Right lobe of liver (tissue), 6 donors: ENCODE results near the gene WASHC3. TPM values are rescaled to one million over a fixed set of nuclear protein-coding genes. Genes with fewer than 3 reads are reported as not detected.

ENCODE experiments used
- ATAC-seq, 4 donors: fragments of 200-7000 bp; cut with Tn5 transposase; one replicate each; pipeline ENCODE4 v1.9.1; 2020; ENCODE audit warnings: mild to moderate bottlenecking in 4 of 4, moderate library complexity in 4 of 4
- DNase-seq, 3 donors: peaks; one replicate each; pipeline ENCODE4 v3.0.0-alpha.2; 2020
- H3K27ac ChIP-seq, 3 donors: fragments of 200-600 bp; one replicate each; pipeline ENCODE4 v1.8.0; 2022
- H3K27me3 ChIP-seq, 2 donors: fragments of 200-600 bp; one replicate each; pipeline ENCODE4 v1.8.0; 2022
- H3K36me3 ChIP-seq, 4 donors: fragments of 200-600 bp; sonication (generic) in 1 of 4; one replicate each; pipeline versions ENCODE4 v1.5.1 to v1.8.0; 2017 to 2022; ENCODE audit warnings: control low read depth in 1 of 4
- H3K4me1 ChIP-seq, 4 donors: fragments of 200-600 bp; sonication (generic) in 1 of 4; one replicate each; pipeline versions ENCODE4 v1.5.1 to v1.8.0; 2017 to 2022; ENCODE audit warnings: control low read depth in 1 of 4
- H3K4me3 ChIP-seq, 3 donors: fragments of 200-600 bp; one replicate each; pipeline ENCODE4 v1.8.0; 2022
- H3K9me3 ChIP-seq, 4 donors: fragments of 200-600 bp; sonication (generic) in 1 of 4; one replicate each; pipeline versions ENCODE4 v1.5.1 to v1.8.0; 2017 to 2022; ENCODE audit warnings: control low read depth in 1 of 4
- POLR2A ChIP-seq: fragments of 450-650 bp; IDR thresholded peaks from one replicate; pipeline ENCODE4 v1.6.1; 2017; ENCODE audit warnings: antibody characterized with exemption, mild to moderate bottlenecking
- WGBS: methylation state at CpG from one replicate; pipeline ENCODE4 v1.1.6; 2018; ENCODE audit warnings: low coverage, low lambda C conversion rate; ENCODE audit not compliant: insufficient coverage; ENCODE audit errors: missing lambda C conversion rate; 5-methylcytosine and 5-hydroxymethylcytosine counted together
- intact Hi-C, 2 donors: fragments of 100-400 bp; cut with DNase I; formaldehyde crosslinking; loops; one replicate each; pipeline versions ENCODE4 v1.11.2 to v1.14.1; 2022
- total RNA-seq, 6 experiments: library from RNA; depleted of rRNA in 2 of 6; stranded (reverse); fragments of >200 nt in 2 of 6; fragmentation: NEBNext Ultra II Directional in 3 of 6; extraction: Animal tissue kit (Norgen Biotek cat#: 25700) in 3 of 6; gene quantifications; one replicate each; pipeline versions ENCODE4 v1.1.0 to v1.2.4, GENCODE V29; 2016 to 2023
- TF ChIP-seq, protein P1 (sequence below), 4 donors: fragments of 200-600 bp in 3 of 4; fragments of 450-650 bp in 1 of 4; IDR thresholded peaks; one replicate each; pipeline versions ENCODE4 v1.5.1 to v1.8.0; 2016 to 2022; ENCODE audit warnings: antibody characterized with exemption in 4 of 4, mild to moderate bottlenecking in 2 of 4
- donor health status: DM: no; HTN: yes; CAD: no.
- donor health status: DM: no; HTN: no; CAD: no.
- donor health status: DM: no; HTN: no; CAD: no.
- donor health status: DM: no; HTN: yes; CAD: no.
- donor health status: DM: no; HTN: yes; CAD: no.

The WASHC3 gene
- total RNA-seq, 6 experiments from 2014 or later: 13.0 to 35.3 (median 22.6) TPM

DNA sequence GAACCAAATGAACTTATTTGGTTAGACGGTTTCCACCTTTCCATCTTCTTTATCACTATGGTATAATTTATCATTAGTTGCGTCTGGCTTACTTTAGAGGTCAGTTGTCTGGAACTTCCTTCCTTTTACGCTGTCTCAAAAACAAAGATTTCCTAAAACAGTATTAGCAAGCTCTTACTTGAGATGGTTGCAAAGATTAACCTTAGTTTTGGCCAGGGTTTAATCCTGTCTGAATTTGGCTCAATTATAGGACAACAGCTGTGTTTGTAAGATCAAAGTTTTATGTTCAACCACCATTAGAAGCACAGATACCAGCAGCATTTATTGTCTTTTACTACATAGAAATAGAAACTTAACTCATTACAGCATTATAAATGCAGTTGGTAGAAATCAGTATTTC is 7.9 kb upstream of the WASHC3 start:
- WGBS: 27% methylated on average over 3 of the region's 3 CpGs
- no peaks in the 10 kb centered on the region for H3K36me3 ChIP-seq
- peak overlapping the region in 1 of 3 donors; percentile 3 for H3K27ac ChIP-seq
- ATAC-seq (peak; percentile 47 to 79 (median 60)), DNase-seq (no peak)
- peaks cover 0 to 12% (median 0%) of the 10 kb centered on the region in 4 donors for H3K4me1 ChIP-seq
- no peak for TF ChIP-seq POLR2A
- TF ChIP-seq, protein P1, sequence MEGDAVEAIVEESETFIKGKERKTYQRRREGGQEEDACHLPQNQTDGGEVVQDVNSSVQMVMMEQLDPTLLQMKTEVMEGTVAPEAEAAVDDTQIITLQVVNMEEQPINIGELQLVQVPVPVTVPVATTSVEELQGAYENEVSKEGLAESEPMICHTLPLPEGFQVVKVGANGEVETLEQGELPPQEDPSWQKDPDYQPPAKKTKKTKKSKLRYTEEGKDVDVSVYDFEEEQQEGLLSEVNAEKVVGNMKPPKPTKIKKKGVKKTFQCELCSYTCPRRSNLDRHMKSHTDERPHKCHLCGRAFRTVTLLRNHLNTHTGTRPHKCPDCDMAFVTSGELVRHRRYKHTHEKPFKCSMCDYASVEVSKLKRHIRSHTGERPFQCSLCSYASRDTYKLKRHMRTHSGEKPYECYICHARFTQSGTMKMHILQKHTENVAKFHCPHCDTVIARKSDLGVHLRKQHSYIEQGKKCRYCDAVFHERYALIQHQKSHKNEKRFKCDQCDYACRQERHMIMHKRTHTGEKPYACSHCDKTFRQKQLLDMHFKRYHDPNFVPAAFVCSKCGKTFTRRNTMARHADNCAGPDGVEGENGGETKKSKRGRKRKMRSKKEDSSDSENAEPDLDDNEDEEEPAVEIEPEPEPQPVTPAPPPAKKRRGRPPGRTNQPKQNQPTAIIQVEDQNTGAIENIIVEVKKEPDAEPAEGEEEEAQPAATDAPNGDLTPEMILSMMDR (IDR thresholded peaks at IDR 0.05): no peak
- intact Hi-C loops: no loop called here
- H3K4me3 ChIP-seq: no peak overlapping the region
- H3K9me3 ChIP-seq: no peaks in the 10 kb centered on the region
- no peaks in the 10 kb centered on the region for H3K27me3 ChIP-seq

DNA sequence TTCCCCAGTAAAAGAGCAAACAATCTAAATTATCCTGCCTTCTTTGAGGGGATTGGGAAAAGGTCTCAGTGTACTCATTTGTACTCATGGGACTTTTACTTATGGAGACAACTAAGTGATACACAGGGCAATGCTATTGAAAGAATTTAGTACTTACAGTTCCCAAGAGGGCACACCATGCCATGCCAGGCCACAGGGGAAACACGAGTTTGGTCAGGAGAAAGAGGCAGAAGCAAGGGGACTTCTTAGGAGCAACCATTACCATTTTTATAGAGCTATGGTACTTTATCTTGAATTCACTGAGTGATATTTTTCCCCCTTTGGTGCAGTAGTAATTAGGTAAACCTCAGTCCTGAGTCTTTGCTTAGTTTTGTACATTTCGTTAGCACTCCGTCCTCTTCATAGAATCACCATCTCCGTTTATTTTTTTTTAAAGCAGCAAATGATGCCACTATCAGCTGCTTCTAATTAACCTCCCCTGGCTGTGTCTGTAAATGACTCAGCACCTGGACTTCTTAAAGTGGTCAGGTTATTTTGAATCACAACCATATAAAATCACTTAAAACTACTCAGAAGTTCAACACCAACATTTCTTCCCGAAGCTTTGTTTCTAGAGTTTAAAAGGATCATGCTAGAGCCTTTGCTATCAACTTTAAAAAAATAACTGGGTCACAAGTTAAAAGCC is 5.9 kb upstream of the WASHC3 start:
- Histone ChIP-seq H3K4me1 (peaks cover 0 to 12% (median 0%) of the 10 kb centered on the region in 4 donors), H3K27me3 (no peaks in the 10 kb centered on the region), H3K36me3 (no peaks in the 10 kb centered on the region), H3K9me3 (no peaks in the 10 kb centered on the region), H3K27ac (no peak overlapping the region), H3K4me3 (no peak overlapping the region)
- no peak for TF ChIP-seq POLR2A
- TF ChIP-seq, protein P1 (IDR thresholded peaks at IDR 0.05): no peak
- WGBS: 73% methylated on average over 5 of the region's 5 CpGs
- intact Hi-C loops: no loop called here
- DNase-seq (no peak), ATAC-seq (no peak)

DNA sequence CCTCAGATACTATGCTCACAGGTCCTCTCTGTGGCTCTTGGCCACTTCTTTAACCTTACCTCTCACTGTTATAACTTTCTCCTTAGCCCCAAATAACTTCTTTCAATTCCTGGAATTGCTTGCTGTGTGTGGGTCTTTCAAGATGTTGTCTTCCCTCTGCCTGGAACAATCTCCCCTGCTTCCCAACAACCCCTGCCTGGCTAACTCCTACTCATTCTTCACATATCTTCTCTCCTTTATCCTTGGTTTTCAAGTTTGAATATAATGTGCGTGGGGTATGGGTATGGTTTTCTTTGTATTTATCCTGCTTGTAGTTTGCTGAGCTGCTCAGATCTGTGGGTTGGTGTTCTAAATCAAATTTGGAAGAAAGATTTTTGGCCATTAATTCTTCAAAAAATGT is 2.7 kb upstream of the WASHC3 start:
- Histone ChIP-seq H3K27me3 (no peaks in the 10 kb centered on the region), H3K36me3 (no peaks in the 10 kb centered on the region), H3K4me1 (peaks cover 0 to 5% (median 0%) of the 10 kb centered on the region in 4 donors), H3K4me3 (no peak overlapping the region), H3K9me3 (no peaks in the 10 kb centered on the region), H3K27ac (no peak overlapping the region)
- ATAC-seq (no peak), DNase-seq (no peak)
- 82% methylated on average over 1 of the region's 1 CpG for WGBS
- intact Hi-C loops: no loop called here
- TF ChIP-seq, protein P1 (IDR thresholded peaks at IDR 0.05): no peak
- TF ChIP-seq POLR2A: no peak

DNA sequence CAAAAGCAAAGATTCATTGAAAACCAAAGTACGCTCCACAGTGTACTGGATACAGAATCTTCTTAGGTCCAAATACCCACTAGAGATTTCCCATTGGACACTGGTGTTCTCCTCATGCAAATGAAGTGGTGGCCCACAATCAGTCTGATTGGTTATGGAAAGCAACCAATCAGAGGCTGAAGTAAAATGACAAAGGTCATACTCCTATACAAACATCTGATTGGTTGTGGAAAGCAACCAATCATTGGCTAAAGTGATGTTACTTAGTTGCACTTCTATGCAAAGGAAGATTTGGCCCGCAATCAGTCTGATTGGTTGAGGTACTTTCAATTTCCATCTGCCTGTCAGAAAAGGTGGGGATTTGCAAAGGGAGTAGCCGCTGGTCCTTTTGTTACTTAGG is 1.3 kb upstream of the WASHC3 start:
- H3K27ac ChIP-seq: no peak overlapping the region
- no peaks in the 10 kb centered on the region for H3K36me3 ChIP-seq
- ATAC-seq (no peak), DNase-seq (no peak)
- H3K9me3 ChIP-seq: no peaks in the 10 kb centered on the region
- TF ChIP-seq, protein P1 (IDR thresholded peaks at IDR 0.05): no peak
- TF ChIP-seq POLR2A: no peak
- peaks cover 0 to 4% (median 0%) of the 10 kb centered on the region in 4 donors for H3K4me1 ChIP-seq
- H3K4me3 ChIP-seq: no peak overlapping the region
- WGBS: 93% methylated on average over 2 of the region's 3 CpGs
- no peaks in the 10 kb centered on the region for H3K27me3 ChIP-seq
- intact Hi-C loops: no loop called here
